H9 (cell line): Measurements from ENCODE around the gene HMG20B. TPM values are rescaled to one million over a fixed set of nuclear protein-coding genes. Genes with fewer than 3 reads are reported as not detected.

Experiments
- DNase-seq: peaks from one replicate; pipeline ENCODE4 v3.0.0-alpha.2; 2017
- H2AFZ ChIP-seq: one replicate; pipeline ENCODE4 v1.6.1; 2013; ENCODE audit warnings: mild to moderate bottlenecking, low read length, control low read depth, moderate library complexity
- H2AK5ac ChIP-seq: 2 replicates; pipeline ENCODE4 v1.6.1; 2013; ENCODE audit warnings: low read length, control low read depth, mixed read lengths; ENCODE audit not compliant: insufficient read length
- H2BK120ac ChIP-seq: one replicate; pipeline ENCODE4 v1.6.1; 2013; ENCODE audit warnings: low read depth, mild to moderate bottlenecking, low read length, control low read depth, inconsistent platforms; ENCODE audit not compliant: poor library complexity, severe bottlenecking
- H2BK12ac ChIP-seq: 2 replicates; pipeline ENCODE4 v1.6.1; 2013; ENCODE audit warnings: low read length, control low read depth, mixed read lengths, low read depth; ENCODE audit not compliant: insufficient read length
- H2BK15ac ChIP-seq: 2 replicates; pipeline ENCODE4 v1.6.1; 2013; ENCODE audit warnings: low read depth, low read length, control low read depth
- H2BK20ac ChIP-seq: one replicate; pipeline ENCODE4 v1.6.1; 2013; ENCODE audit warnings: low read depth, mild to moderate bottlenecking, low read length, control low read depth, inconsistent platforms; ENCODE audit not compliant: poor library complexity, severe bottlenecking
- H2BK5ac ChIP-seq: 2 replicates; pipeline ENCODE4 v1.6.1; 2013; ENCODE audit warnings: low read length, control low read depth, mixed read lengths; ENCODE audit not compliant: insufficient read length
- H3K14ac ChIP-seq: 2 replicates; pipeline ENCODE4 v1.6.1; 2013; ENCODE audit warnings: low read length, control low read depth; ENCODE audit not compliant: insufficient read depth
- H3K18ac ChIP-seq: 2 replicates; pipeline ENCODE4 v1.6.1; 2013; ENCODE audit warnings: low read depth, mild to moderate bottlenecking, mixed read lengths, low read length, control low read depth; ENCODE audit not compliant: insufficient read length
- H3K23ac ChIP-seq: 2 replicates; pipeline ENCODE4 v1.6.1; 2013; ENCODE audit warnings: low read length, control low read depth, mixed read lengths, low read depth; ENCODE audit not compliant: insufficient read length
- H3K23me2 ChIP-seq: 2 replicates; pipeline ENCODE4 v1.6.1; 2013; ENCODE audit warnings: low read depth, mild to moderate bottlenecking, mixed read lengths, low read length, control low read depth; ENCODE audit not compliant: insufficient read length, poor library complexity, severe bottlenecking
- H3K27ac ChIP-seq: 2 replicates; pipeline ENCODE4 v1.5.1; 2013; ENCODE audit warnings: low read length, control low read depth, mixed read lengths, low read depth; ENCODE audit not compliant: insufficient read length
- H3K27me3 ChIP-seq: 2 replicates; pipeline ENCODE4 v1.6.1; 2013; ENCODE audit warnings: low read length, control low read depth, inconsistent platforms; ENCODE audit not compliant: insufficient read depth
- H3K4ac ChIP-seq: 2 replicates; pipeline ENCODE4 v1.6.1; 2013; ENCODE audit warnings: low read depth, mild to moderate bottlenecking, control low read depth, inconsistent platforms, low read length, moderate library complexity
- H3K4me1 ChIP-seq: 2 replicates; pipeline ENCODE4 v1.6.1; 2013; ENCODE audit warnings: low read length, control low read depth, inconsistent platforms; ENCODE audit not compliant: insufficient read depth
- H3K4me2 ChIP-seq: 2 replicates; pipeline ENCODE4 v1.6.1; 2013; ENCODE audit warnings: low read length, control low read depth, mixed read lengths; ENCODE audit not compliant: insufficient read length, insufficient read depth
- H3K56ac ChIP-seq: 2 replicates; pipeline ENCODE4 v1.6.1; 2013; ENCODE audit warnings: low read depth, mild to moderate bottlenecking, mixed read lengths, low read length, control low read depth; ENCODE audit not compliant: insufficient read length
- H3K79me1 ChIP-seq: 2 replicates; pipeline ENCODE4 v1.6.1; 2013; ENCODE audit warnings: low read depth, mild to moderate bottlenecking, moderate library complexity, low read length, control low read depth, inconsistent platforms; ENCODE audit not compliant: insufficient read depth, poor library complexity, severe bottlenecking
- H3K79me2 ChIP-seq: 2 replicates; pipeline ENCODE4 v1.6.1; 2013; ENCODE audit warnings: low read length, control low read depth, inconsistent platforms; ENCODE audit not compliant: insufficient read depth
- H3K9ac ChIP-seq: 2 replicates; pipeline ENCODE4 v1.6.1; 2013; ENCODE audit warnings: low read length, control low read depth, mixed read lengths; ENCODE audit not compliant: insufficient read length; ENCODE audit errors: extremely low read depth
- H3K9me3 ChIP-seq: one replicate; pipeline ENCODE4 v1.6.1; 2013; ENCODE audit warnings: low read depth, low read length, inconsistent platforms; ENCODE audit not compliant: control insufficient read depth
- H3T11ph ChIP-seq: one replicate; pipeline ENCODE4 v1.6.1; 2013; ENCODE audit warnings: mild to moderate bottlenecking, low read length, control low read depth, inconsistent platforms
- H4K20me1 ChIP-seq: one replicate; pipeline ENCODE4 v1.6.1; 2013; ENCODE audit not compliant: control insufficient read depth, insufficient read length, insufficient read depth
- H4K5ac ChIP-seq: 2 replicates; pipeline ENCODE4 v1.6.1; 2013; ENCODE audit warnings: low read depth, mild to moderate bottlenecking, mixed read lengths, low read length, control low read depth; ENCODE audit not compliant: insufficient read length
- H4K8ac ChIP-seq: replicated peaks from 2 replicates; pipeline ENCODE4 v1.6.1; 2013; ENCODE audit warnings: low read length, control low read depth, mixed read lengths, low read depth; ENCODE audit not compliant: insufficient read length
- H4K91ac ChIP-seq: 2 replicates; pipeline ENCODE4 v1.6.1; 2013; ENCODE audit warnings: low read depth, mild to moderate bottlenecking, moderate library complexity, mixed read lengths, low read length, control low read depth; ENCODE audit not compliant: insufficient read length
- H3K27ac Mint-ChIP-seq, 3 experiments: 2 replicates in 2 of 3; 3 replicates in 1 of 3; pipeline ENCODE4 v1.8.0; 2020 to 2021; ENCODE audit warnings: mixed read lengths in 3 of 3, mild to moderate bottlenecking in 1 of 3, moderate library complexity in 1 of 3
- H3K27me3 Mint-ChIP-seq: 2 replicates; pipeline ENCODE4 v1.8.0; 2021; ENCODE audit warnings: low read depth, mild to moderate bottlenecking, moderate library complexity, mixed read lengths
- H3K36me3 Mint-ChIP-seq, 3 experiments: 2 replicates in 2 of 3; 3 replicates in 1 of 3; pipeline ENCODE4 v1.8.0; 2020 to 2021; ENCODE audit warnings: low read depth in 3 of 3, mixed read lengths in 3 of 3; ENCODE audit not compliant: insufficient read depth in 1 of 3
- H3K4me1 Mint-ChIP-seq, 2 experiments: 2 replicates each; pipeline ENCODE4 v1.8.0; 2020; ENCODE audit warnings: mixed read lengths in 2 of 2
- H3K4me3 Mint-ChIP-seq, 2 experiments: 2 replicates in 1 of 2; 3 replicates in 1 of 2; pipeline ENCODE4 v1.8.0; 2020 to 2021; ENCODE audit warnings: mild to moderate bottlenecking in 2 of 2, mixed read lengths in 2 of 2, moderate library complexity in 1 of 2
- H3K9me3 Mint-ChIP-seq, 2 experiments: 2 replicates in 1 of 2; 3 replicates in 1 of 2; pipeline ENCODE4 v1.8.0; 2020; ENCODE audit warnings: mild to moderate bottlenecking in 2 of 2, mixed read lengths in 2 of 2, moderate library complexity in 1 of 2
- CTCF ChIP-seq: fragments of 200-600 bp; sonication (generic); conservative IDR thresholded peaks from 3 replicates; pipeline ENCODE4 v1.8.0; 2021; ENCODE audit warnings: antibody characterized with exemption, mild to moderate bottlenecking
- WGBS: extraction: QIAGEN DNeasy Blood & Tissue Kit; methylation state at CpG from one replicate; pipeline ENCODE4 v1.1.7; 2013; ENCODE audit warnings: missing lambda C conversion rate, low lambda C conversion rate, mixed read lengths; ENCODE audit not compliant: insufficient read length; ENCODE audit errors: extremely low coverage; 5-methylcytosine and 5-hydroxymethylcytosine counted together
- total RNA-seq: library from RNA; stranded (reverse); gene quantifications from 2 replicates; pipeline ENCODE4 v1.2.1, GENCODE V29; 2021

HMG20B gene
- total RNA-seq, 1 experiment from 2014 or later = 58.1 TPM

- Histone ChIP-seq H3K14ac (no peak overlapping the region), H2BK12ac (no peak overlapping the region), H3K27me3 (no peaks in the 10 kb centered on the region), H3K4me2 (no peak overlapping the region), H3K79me2 (no peaks in the 10 kb centered on the region), H3K79me1 (no peaks in the 10 kb centered on the region), H3K4ac (no peak overlapping the region), H2AFZ (no peak overlapping the region), H3K18ac (no peak overlapping the region), H2BK5ac (no peak overlapping the region), H2BK15ac (no peak overlapping the region), H2BK20ac (no peak overlapping the region), H4K5ac (no peak overlapping the region), H4K8ac (no peak overlapping the region), H3K27ac (no peak overlapping the region), H4K20me1 (peaks cover 3% of the 10 kb centered on the region), H2AK5ac (no peak overlapping the region), H2BK120ac (no peak overlapping the region), H3K9me3 (no peaks in the 10 kb centered on the region), H3K23ac (no peak overlapping the region), H4K91ac (no peak overlapping the region), H3K56ac (no peak overlapping the region), H3K9ac (no peak overlapping the region), H3K23me2 (no peaks in the 10 kb centered on the region), H3T11ph (no peak overlapping the region), H3K4me1 (no peaks in the 10 kb centered on the region)
- peaks cover 2 to 22% (median 21%) of the 10 kb centered on the region in 3 experiments; a peak in 6 of 7 replicates for H3K36me3 Mint-ChIP-seq
- no peak overlapping the region for H3K4me3 Mint-ChIP-seq
- H3K27ac Mint-ChIP-seq = no peak overlapping the region
- no peak for DNase-seq
- no peaks in the 10 kb centered on the region for H3K9me3 Mint-ChIP-seq
- H3K4me1 Mint-ChIP-seq = peaks cover 0 to 4% of the 10 kb centered on the region in 2 experiments; a peak in 2 of 4 replicates
- H3K27me3 Mint-ChIP-seq = no peaks in the 10 kb centered on the region
- no peak for TF ChIP-seq CTCF
- WGBS = no CpG with 5 or more reads among the region's 17 CpGs
Measured at GRCh38 chr19:3619631-3620012, 46.9 kb downstream of the HMG20B start.
